ENCODE data around the gene TET1.
"Not testable (repeated sequence)": the region's sequence is repeated elsewhere in the genome, so short reads cannot be mapped to it uniquely, and the experiment has no call there.

TET1 gene

GRCh38 chr10:68560186-68560942 lies at the start of gene TET1:
Gene TET1, plus strand, starts transcription at chr10:68560337. Its CDS starts 12,002 bp downstream, at chr10:68572339.
- peak in 1 of 3 donors; percentile 33 for DNase-seq (ENCODE audit: low read depth in 3 of 3)

DNA sequence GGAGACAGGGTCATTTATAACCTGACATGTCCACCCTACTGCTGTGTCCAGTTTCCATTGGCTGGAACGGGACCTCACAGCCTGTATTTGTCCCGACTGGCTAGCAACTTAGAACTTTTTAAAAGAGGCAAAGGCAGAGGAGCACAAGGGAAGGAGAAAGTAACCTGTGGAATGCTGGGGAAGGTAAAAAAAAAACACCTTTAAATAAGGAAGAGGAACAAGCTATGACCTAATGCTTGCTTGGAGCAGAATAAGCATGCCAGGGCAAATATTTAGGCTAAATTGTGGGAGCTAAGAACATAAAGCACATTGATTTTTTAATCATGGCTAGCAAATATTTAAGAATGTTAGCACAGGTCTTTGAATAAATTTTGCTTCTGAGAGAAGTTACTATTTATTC lies 43.9 kb upstream of the TET1 start:
- DNase-seq (ENCODE audit: low read depth in 3 of 3), result not testable (repeated sequence)

GRCh38 chr10:68516766-68517165 lies 43.4 kb upstream of the TET1 start:
- DNase-seq (ENCODE audit: low read depth in 3 of 3), result no peak

GRCh38 chr10:68517188-68517587 lies 42.9 kb upstream of the TET1 start:
- DNase-seq (ENCODE audit: low read depth in 3 of 3), result no peak

DNA sequence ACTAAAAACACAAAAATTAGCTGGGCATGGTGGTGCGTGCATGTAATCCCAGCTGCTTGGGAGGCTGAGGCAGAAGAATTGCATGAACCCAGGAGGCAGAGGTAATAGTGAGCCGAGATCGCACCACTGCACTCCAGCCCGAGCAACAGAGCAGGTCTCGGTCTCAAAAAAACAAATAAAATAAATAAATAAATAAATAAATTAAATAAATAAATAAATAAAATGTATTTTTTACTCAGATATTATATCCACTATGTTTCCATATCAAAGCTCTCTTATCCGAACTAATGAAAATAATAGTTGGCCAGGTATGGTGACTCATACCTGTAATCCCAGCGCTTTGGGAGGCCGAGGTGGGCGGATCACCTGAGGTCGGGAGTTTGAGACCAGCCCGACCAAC lies 41.5 kb upstream of the TET1 start:
- DNase-seq (ENCODE audit: low read depth in 3 of 3), result not testable (repeated sequence)

- not testable (repeated sequence) for DNase-seq (ENCODE audit: low read depth in 3 of 3)
Observed at GRCh38 chr10:68525490-68526038, 34.6 kb upstream of the TET1 start.

- DNase-seq (ENCODE audit: low read depth in 3 of 3), result no peak
Observed at GRCh38 chr10:68526634-68527307, 33.4 kb upstream of the TET1 start.

- no peak for DNase-seq (ENCODE audit: low read depth in 3 of 3)
Observed at GRCh38 chr10:68536973-68537372, 23.2 kb upstream of the TET1 start.

DNA sequence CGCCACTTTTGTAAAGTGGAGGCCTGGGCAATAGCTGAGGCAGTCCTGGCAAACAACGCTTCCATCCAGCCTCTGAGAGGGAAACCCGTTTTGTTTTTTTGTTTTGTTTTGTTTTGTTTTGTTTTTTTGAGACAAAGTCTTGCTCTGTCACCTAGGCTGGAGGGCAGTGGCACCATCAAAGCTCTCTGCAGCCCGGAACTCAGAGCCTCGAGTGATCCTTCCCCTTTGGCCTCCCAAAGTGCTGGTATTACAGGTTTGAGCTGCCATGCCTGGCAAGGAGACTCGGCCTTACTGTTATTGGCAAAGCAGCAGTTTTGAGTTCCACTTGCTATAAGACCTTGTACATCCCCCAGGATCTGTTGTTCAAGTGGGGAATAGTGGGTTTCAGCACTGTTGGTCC lies 22.3 kb upstream of the TET1 start:
- no peak for DNase-seq (ENCODE audit: low read depth in 3 of 3)

- no peak for DNase-seq (ENCODE audit: low read depth in 3 of 3)
Observed at GRCh38 chr10:68543004-68543918, 16.9 kb upstream of the TET1 start.

DNA sequence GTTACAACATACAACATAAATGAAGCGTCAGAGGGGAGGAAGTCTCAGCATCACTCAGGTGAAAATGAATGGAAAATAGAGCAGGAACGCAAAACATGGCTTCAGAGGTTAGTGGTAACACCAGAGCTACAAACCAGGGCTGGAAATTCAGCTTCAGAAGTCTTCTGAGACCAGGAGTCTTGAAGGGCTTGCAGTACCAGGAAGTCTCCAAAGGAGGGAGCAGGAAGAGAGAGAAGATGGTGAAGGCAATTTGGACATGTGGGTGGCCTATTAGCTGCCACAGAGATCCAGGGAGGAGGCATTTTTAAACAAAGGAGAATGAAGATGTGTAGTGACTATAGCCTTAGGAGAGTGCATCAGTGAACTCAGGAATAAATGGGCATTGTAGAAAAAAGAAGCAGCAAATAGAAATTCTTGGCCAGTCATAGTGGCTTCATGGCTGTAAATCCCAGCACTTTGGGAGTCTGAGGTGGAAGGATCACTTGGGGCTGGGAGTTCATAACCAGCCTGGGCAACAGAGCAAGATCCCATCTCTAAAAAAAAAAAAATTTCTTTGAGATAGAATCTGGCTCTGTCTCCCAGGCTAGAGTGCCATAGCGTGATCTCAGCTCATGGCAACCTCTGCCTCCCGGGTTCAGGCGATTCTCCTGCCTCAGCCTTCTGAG lies 9.3 kb upstream of the TET1 start:
- DNase-seq (ENCODE audit: low read depth in 3 of 3), result peak in 1 of 3 donors; percentile 29

DNA sequence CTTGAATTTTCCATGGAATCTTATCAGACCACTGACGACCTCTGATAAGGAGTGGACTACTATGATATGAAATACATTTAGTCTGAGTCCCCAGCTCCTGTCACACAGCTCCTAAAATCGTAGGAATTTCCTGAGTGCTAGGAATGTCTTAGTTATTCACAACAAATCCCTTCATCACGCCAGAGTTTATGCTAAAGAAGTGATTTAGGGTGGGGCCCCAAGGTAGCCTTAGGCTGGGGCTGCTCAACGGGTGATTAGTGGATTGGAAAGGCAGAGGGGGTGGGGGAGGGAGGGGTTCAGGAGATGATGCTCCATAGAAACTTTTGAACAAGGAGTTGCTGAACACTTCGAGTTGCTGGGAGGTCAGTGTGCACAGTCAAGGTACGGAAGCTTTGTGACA lies 7.0 kb upstream of the TET1 start:
- no peak for DNase-seq (ENCODE audit: low read depth in 3 of 3)

DNA sequence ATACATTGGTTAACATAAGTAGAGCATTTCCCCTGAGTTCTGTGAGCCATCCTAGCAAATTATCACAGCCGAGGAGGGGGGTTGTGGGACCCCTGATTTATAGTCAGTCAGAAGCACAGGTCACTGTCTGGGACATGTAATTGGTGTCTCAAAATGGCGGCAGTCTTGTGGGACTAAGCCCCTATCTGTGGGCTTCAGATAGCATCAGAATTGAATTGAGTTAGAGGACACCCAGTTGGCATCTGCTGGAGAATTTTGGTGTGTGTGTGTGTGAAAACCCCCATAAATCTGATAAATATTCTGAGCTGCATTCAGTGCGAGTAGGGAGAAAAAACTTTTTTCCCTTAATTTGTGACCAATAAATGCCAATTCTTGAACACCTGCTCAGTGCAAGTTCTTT lies 6.5 kb upstream of the TET1 start:
- DNase-seq (ENCODE audit: low read depth in 3 of 3), result no peak

DNA sequence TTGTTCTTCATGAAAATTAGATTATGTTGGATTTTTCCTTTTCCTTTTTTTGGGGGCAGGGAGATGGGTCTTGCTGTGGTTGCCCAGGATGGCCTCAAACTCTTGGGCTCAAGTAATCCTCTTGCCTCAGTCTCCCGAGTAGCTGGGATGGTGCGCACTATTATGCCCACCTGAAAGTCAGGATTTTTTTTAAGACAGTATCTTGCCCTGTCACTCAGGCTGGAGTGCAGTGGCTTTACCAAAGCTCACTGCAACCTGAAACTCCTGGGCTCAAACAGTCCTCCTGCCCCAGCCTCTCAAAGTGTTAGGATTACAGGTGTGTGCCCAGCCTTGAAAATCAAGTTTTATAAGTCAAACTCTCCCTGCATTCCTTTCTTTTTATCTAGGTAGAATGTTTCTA lies 1.7 kb upstream of the TET1 start:
- DNase-seq (ENCODE audit: low read depth in 3 of 3), result no peak

- DNase-seq (ENCODE audit: low read depth in 3 of 3), result no peak
Observed at GRCh38 chr10:68559251-68559650, 886 bp upstream of the TET1 start.

DNA sequence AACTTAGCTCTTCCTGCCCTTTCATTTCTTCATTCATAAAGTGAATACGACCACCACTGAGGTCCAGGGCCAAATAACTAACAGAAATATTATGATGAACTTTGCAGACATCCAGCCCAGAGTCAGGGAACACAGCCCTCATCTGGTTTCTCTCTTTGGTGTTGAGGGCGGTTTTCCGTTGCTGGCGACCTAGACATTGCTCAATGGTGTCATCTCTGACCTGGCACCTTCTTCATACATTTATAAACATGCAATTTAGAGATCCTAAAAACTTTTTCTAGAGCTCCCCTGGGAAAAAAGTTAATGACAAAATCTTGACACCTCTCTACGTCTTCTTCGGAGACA lies 324 bp upstream of the TET1 start:
- no peak for DNase-seq (ENCODE audit: low read depth in 3 of 3)

DNA sequence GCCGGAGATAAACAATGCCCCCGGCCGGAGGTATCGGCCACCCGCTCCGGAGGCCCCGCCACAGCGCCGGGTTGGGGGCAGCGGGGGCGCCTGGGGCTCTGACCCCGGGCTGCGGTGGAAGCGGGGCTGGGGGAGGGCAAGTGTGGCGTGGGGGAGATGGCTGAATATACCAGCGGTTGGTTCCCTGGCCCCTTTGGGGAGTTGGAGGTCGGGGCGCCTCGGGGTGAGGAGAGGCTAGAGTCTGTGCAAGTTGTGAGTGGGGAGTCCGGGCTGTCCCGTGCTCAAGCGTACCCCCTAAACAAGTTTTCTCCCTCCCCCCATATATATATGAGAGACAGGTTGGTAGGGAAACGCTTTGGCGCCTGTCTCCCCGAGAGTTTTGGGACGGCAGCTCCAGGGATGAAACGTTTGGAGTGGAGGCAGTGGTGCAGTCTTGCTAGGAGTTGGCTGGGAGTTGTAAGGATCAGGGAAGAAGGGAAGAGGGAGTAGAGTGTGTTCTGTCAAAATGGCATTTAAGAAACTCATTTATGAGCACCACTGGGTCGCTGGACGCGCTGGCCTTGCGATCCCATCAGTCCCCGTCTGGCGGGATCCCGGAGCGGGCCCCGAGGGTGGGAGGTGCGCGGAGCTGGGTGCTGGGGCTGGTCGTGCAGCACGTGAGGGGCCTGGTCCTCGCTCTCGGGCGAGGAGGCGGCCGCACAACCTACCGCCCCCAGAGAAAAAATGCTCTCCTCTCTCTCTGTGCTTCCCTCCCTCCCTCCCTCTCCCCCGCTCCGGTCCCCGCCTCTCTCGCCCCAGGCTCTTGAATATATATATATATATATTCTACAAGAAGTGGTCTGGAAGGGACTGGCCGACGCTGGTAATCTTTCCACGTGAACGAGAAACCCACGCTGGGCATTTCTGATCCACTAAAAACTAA lies 1.1 kb downstream of the TET1 start:
- peak in 1 of 3 donors; percentile 4 for DNase-seq (ENCODE audit: low read depth in 3 of 3)

GRCh38 chr10:68561865-68562649 lies 1.9 kb downstream of the TET1 start:
- DNase-seq (ENCODE audit: low read depth in 3 of 3), result no peak

GRCh38 chr10:68562661-68563570 lies 2.8 kb downstream of the TET1 start:
- no peak for DNase-seq (ENCODE audit: low read depth in 3 of 3)
